Suppressor macrophage treated with lipopolysaccharide for 4 hours (primary cell): ENCODE measurements around the gene FUT9.

Experiments used
- DNase-seq: peaks from one replicate; pipeline ENCODE4 v3.0.0-alpha.2; 2020

The FUT9 gene

DNA sequence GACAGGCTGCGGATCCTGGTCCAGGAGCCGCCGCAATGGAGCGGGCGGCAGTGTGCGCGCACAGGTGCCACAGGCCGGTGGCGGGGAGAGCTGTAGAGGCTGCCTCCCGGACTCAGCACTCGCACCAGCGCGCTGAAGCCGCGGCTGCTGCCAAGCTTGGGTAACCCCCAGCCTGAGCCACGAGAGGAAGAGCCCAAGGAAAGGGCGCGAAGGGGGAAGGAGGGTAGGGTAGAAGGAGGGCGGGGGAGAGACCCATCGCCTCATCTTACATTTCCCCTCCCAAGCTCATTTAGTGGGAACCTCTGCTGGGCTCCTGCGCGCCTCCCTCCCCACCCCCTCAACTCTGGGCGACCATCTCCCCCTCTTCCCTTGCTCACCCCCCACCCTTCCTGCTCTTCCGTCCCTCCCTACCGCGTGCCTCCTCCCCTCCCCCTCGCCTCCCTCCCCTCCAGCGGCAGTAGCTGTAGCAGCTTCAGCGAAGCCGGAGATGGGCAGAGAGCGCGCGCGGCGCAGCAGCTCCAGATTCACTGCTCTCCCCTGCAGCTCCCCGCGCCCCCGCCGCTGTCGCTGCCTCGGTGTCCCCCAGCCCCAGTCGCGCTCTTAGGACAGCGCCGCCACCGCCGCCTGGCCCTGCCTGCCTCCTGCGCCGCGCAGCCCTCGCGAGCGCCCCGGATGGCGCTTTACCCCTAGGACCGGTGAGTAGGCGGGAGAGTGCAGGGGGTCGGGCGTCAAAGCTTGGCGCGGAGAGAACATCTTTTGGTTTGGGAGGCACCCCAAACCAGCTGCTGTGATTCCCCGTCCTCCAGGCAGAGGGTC lies at the start of gene FUT9:
Gene FUT9, plus strand, starts transcription at position 457 of the 816 bp plus-strand sequence. CDS start 187,182 bp downstream, outside the sequence.
- no peak for DNase-seq

DNA sequence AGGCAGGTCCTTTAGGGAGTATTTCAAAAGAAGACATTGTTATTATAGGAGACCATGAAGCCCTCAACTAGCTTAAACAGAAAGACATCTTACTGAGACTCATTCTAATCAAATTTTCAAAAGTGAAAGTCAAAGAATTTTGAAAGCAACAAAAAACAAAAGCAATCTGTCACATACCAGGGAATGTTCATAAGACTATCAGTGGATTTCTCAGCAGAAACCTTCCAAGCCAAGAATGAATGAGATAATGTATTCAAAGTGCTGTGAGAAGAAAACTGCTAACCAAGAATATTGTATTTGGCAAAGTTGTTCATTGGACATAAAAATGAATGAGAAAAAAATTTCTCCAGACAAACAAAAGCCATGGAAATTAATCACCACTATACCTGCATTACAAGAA lies 48.2 kb upstream of the FUT9 start:
- no peak for DNase-seq

DNA sequence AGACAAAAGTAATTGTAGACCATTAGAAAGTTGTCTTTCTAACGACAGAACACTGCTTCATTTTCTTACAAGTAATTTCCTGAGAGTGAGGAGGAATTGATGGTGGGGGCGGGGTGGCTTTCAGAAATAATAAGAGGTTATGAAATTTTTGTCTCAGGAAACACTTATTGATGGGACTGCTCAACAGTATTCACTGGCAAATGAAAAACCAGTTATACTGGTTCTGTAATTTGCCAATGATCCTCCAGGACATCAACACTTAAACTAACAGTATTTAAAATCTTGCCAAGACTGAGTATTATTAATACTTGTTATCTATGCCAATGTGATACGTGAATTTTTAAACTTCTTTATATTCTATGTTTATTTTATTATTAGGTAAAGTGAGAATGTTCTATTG lies 41.8 kb upstream of the FUT9 start:
- DNase-seq: no peak

DNA sequence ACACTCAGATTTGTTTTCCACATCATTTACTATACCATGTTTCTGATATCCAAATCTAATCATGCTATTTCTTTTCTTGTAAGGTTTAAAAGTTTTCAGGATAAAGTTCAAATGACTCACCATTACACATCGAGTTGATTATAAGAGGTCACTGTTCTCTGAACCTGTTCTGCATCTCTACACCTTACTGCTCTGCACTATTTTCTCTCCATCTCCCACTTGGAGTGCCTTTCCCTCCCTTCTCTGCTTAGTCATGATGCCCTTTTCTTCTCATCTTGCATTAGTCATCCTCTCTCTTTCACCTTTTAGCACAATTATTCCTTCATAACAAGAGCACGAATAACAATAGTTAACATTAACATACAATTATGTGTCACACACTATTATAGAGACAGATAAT lies 37.5 kb upstream of the FUT9 start:
- no peak for DNase-seq

DNA sequence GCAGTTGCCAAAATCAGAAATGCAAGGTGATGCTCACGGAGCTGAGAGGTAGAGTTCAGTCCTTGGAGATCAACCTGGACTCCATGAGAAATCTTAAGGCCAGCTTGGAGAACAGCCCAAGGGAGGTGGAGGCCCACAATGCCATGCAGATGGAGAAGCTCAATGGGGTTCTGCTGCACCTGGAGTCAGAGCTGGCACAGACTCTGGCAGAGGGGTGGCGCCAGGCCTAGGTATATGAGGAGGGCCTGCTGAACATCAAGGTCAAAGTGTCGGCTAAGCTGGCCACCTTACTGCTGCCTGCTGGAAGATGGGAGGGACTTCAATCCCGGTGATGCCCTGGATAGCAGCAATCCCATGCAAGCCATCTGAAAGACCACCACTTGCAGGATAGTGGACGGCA lies 23.9 kb upstream of the FUT9 start:
- no peak for DNase-seq

DNA sequence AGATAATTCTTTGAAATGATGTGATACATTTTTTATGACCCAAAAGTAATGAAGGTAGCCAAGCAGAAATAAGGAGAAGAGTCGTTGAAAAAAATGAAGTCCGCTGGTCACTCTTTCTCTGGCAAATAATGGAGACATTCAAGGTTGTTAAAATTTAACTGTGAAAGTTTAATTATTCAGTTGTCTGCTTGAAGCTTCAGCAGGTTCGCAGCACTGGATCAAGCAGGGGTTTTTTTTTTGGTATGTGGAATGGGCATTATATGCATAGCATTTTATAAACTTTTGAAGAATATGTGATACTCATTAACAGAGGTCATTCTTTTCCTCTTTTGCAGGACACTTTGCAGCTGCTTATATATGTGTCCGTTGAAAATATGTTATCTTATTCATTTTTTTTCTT lies 21.6 kb upstream of the FUT9 start:
- DNase-seq: no peak

DNA sequence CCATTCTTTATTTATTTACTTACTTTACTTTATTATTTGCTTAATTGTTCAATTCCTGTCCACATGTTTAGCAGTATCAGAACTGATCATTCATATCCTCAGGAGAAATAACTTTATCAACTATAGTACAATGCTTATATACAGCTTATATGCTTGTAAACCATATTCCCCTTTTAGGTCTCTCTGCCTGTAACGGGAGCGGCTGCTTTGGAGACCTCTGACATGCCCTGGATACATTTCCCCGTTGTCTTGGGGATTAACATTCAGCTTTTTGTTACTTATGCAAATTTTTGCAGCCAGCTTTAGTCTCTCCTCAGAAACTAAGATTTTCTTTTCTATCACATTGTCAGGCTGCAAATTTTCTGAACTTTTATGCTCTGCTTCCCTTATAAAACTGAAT lies 17.6 kb upstream of the FUT9 start:
- DNase-seq: no peak

DNA sequence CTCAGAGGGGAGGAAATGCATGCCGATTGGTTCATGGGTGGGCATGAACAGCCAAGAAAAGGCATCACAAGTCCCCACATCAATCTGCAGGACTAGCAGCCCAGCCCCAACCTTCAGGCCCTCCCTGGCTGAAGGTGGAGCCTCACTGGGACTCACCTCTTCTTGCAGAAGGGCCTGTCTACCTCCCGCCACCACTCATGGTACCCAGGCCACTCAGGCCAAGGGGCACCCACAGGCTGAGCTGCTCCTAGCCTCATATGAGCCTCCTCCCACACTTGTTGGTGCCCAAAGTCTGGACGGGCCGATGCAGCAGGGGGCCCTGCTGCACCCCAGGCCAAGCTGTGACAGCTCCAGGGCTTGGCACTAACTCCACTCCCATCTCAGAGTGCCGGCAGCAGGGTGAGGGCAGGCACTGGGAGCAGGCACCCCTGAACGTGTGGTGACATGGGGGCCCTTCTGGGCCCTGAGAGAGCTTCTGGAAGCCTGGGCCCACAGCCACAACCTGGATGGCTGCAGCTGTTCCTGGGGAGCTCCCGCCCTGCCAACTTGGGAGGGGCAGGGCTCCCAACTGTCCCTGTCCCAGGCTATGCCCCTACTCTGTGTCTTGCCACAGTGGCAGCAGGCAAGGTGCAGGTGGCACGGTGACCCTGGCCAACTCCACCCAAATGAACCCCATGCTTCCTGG lies 13.7 kb upstream of the FUT9 start:
- no peak for DNase-seq

DNA sequence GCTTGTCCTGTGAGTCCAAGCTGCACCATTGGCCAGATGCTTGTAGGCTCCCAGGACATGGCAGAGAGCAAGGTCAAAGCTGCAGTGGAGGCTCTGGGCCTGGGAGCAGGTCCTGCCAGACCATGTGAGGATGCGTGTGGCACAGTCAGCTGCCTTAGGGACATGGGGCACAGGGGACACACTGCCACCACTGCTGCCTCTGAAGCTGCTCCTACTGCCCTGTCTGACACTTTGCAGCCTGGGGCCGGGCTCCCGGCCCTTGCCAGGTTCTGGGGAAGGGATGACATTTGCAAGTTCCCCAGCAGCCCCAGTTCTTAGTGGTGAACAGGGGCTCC lies 13.2 kb upstream of the FUT9 start:
- DNase-seq: no peak

DNA sequence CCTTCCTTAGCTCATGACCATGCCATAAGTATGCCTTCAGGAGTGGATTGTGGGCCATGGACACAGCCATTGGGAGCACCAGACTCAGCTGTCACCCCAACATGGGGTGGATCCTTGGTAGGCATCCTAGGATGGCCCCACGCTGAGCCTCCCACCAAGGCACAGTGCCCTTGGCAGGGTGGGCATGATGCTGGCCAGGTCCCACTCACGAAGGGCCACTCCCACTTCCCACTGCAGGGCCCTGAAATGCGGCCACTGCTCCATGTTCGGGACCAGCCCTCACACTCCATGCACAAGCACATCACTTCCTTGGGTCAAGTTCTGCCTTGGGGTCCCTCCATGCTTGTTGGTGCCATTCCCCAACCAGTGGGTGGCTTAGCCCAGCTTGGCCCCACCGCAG lies 12.9 kb upstream of the FUT9 start:
- no peak for DNase-seq

DNA sequence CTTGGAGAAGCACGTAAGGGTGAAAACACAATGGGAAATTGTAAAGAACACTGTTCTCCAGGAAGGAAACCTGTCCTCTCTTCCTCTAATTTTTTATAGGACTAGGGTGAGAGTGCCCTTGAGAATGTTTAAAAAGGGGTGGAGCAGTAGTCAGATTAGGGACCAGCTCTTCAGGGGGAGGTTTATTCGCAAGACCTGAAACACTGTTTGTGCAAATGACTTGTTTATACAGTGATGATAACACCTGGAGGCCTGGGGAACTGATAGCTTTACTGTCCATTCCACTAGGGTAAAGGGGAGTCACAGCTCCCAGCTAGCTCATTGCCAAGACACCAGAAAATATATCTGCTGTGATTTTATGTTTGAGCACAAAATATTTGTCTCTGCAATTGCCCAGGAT lies 8.1 kb upstream of the FUT9 start:
- DNase-seq: no peak

DNA sequence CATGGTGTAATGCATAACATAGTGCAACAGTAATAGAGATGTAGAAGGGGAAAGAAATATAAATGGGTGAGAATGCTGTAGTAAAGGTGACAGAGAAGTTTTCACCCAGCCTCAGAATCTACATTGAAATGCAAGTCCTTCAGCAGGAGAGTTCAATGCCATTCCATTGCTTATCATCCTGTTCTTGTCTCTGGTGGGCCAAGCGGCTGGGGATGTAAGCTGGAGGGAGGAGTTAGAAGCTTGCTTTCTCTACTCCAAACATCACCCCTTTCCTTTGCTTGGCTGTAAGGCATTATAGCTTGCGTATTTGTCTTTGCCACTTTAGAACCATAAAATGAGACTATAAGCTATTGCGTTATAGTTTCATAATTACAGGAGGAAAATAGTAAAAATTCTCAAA lies 2.2 kb upstream of the FUT9 start:
- DNase-seq: no peak

DNA sequence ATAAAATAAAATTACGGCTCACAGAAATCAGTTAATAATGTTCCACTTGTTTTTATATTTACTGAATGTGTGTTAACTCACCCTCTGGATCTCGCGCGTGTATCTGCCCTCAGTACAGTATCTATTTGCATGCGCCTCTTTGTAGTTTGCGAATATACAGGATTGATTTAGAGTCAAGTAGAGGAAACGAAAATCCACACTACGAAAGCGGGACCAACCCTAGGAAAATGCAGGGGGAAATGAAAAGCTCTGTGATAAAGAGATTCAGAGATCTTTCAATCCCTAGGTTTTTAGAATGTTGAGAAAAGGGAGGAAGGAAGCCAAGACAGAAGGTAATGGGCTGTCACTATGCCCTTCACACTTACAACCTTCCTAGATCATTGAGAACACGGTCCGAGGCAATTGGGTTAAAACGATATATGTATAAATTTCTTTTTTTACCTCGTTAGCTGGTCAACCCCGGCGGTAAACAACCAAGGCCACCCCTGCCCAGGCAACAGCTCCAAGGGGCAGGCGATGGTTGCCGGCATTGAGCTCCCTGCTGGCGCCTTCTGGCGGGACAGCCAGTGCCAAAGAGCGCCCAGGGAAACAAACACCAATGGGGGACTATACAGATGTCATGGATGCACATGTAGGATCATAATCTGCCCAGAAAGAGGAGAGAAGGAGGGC lies 792 bp upstream of the FUT9 start:
- no peak for DNase-seq

DNA sequence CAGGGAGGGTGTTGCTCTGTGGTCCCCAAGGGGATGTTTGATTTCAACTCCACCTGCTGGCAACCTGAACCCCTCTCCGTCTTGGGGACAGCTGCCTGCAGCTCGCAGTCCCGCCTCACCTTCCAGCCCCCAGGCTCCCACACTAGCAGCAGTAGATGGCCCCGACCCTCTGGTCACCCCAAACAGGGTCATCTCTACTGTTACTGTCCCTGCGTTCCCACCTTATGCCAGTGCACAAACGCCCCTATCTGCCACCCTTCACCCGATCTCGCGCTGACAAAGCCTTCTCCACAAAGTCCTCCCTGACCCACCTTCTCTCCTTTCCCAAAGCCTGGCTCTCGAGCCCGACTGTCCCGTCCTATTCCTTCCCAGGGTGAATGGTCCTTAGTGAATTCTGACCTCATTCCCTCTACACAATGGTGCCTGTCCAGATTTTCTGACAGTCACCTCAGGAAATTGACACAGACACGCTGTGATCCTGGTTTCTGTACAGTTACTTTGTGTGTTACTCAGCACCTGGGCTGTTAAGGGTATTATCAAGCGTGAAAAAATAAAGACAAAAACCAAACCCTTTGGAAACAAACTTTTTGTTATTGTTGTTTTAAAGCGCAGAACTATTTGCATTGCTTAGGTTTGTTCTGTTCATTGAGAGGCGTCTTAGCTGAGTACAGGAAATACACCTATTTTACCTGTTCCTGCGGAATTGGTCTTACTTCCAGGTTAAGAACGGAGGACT lies 728 bp downstream of the FUT9 start:
- DNase-seq: no peak

DNA sequence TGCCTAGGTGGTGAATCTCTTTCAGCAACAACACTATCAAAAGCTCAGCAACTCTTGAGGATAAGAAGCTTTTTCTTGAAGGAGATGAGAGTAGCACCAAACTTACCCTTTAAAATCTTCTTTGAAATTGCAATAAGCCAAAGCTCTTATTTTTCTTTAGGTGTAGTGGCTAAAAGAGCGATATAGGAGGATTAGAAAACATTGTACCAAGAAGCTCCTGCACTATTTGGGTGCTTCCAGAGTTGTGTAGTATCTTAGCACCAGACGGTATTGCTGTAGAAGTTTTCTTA lies 1.2 kb downstream of the FUT9 start:
- DNase-seq: no peak

DNA sequence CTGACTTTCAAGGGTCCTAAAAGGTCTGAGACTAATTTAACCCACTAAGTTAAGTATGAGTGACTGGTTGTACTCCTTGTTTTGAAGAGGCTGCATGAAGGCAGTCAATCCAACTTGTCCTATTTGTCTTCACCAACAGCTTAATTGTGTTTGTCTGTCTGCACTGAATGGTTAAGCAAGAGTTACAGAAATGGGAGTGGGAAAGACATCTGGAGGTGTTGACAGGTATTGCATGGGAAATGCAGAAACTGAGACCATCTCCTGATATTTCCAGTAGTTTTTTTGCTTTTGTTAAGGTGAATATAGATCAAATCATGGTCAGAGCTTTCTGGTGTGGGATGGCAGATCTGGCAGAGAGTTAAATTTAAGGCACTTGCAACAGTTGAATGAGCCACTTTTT lies 6.5 kb downstream of the FUT9 start:
- DNase-seq: no peak

DNA sequence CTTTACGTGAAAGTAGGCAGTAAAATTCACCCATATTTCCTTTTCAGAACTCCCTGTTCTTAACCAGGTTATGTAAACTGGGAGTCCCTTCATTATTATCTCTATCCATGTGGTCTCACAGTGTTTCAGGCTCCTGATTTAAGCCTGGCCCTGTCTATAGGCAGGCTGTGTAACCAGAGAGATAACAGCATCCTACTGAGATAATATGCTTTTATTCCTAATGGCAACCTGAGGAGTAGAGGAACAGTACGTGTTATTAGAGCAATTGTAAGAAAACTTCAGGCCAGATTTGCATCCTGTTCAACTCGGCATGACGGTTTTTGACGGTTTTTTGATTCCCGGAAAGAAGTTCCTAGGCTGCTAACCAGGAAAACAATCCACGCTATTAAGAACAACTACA lies 16.9 kb downstream of the FUT9 start:
- DNase-seq: no peak

DNA sequence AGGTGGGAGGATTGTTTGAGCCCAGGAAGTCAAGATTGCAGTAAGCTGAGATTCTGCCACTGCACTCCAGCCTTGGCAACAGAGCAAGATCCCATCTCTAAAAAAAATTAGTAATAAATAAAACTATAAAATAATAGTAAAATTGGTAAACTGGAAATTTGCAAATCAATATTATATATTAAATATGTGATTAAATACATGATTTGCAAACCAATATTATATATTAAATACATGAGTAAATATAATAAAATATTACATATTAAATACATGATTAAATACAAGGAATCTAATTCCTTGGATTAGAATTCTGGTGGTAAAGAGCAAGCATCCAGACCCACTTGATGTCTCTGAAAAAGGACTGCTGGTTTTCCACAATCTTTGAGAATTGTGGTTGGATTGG lies 35.8 kb downstream of the FUT9 start:
- DNase-seq: no peak

DNA sequence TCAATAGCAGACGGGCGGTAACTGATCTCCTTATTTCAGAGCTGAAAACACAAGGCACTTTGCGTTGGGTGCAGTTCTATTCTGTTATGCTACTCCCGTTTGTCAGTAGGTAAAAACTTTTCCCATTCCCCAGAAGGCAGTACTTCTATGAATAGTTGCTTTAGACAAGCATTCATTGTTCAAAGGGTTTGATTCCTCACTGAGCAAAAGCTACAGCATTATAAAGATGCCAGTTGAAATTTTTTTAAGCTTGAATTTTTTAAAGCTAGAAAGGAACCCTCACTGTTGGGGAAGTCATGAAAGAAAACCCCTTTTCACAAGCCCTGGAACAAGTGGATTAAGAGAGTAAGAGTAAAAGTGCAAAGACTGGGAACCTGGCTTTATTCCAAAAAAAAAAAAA lies 42.3 kb downstream of the FUT9 start:
- no peak for DNase-seq

DNA sequence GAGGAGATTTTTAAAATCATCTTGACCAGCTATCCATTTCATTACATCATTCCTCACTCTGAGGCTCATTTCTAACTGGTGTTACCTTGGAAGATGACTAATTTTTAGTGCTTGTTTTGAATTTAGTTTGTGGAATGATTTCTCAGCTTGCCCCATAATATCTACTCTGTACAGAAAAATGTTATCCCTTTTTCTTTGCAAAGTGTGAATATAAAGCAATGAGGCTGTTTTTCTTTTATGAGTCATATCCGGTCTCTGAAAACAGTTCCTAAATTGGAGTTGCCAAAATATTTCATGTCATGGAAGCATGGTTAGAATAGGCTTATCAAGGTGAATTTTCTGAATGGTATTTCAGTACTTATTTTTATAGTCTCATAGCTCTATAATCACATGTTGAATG lies 43.8 kb downstream of the FUT9 start:
- no peak for DNase-seq

DNA sequence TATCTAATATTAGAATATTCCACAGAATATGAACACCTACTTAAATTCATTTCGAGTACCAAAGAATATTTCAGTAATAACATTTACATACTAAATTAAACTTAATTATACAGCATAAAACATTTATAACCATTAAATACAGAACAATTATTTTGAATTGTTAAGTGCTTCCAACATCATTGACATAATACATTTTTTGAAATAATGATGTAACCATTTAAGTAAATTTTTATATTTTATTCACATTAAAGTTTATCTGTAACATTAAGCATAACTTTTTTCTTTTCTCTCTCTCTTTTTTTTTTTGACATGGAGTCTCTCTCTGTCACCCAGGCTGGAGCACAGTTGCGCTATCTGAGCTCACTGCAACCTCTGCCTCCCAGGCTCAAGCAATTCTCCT lies 44.5 kb downstream of the FUT9 start:
- DNase-seq: no peak

DNA sequence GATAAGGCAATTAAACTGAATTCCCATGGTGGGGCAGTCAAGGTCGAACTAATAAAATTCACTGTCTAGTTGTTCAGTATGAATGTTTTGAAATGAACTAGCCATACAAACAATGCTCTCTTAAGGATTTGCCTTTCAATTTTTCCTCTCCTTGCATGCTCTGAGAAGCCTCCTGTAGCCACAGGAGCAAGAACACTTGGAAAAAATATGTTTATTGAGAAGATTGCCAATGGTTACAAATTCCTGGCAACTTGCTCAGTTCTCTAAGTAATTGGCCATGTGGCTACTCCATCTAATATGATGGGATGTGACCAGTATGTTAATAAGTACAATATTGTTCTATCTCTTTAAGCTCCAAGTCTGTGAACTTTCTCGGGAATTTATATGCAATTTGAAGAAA lies 49.4 kb downstream of the FUT9 start:
- no peak for DNase-seq

DNA sequence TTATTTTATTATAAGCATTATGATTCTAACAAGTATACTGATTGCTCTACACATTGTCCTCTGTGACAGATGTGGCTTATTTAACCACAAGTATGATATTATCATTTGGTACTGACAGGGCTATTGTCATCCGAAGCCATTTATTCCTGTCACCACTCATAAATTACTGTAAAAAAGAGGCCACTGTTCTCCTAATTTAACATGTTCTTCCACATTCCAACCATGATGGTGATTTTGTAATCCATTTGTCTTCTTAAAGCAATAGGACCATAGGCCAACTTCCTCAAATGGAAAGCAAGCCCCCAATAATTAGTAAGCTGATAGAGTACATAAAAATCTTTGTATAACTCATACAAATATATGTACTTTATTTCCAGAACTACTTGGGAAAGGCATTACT lies 50.6 kb downstream of the FUT9 start:
- no peak for DNase-seq

DNA sequence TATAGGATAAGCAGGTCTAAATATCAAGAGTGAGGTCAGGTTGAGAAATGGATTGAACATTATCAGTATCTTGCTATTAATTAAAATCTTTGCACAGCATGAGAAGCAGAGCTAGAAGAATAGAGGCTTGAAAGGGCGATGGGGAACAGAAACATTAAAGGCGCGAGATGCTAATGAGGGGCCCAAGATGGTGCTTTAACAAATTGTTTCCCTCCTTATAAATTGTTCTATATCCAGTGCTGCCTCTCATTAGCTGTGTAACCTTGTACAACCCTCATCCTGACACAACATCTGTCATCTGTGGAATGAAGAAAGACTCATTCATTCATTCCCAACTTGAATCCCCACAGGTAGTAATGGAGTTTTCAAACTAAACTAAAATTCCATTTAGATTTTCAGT lies 57.8 kb downstream of the FUT9 start:
- no peak for DNase-seq
